DMS 273 (cell line): ENCODE measurements around the gene UGT2A1.

Experiments
- DNase-seq: peaks from one replicate; lab custom pipeline; 2025; ENCODE audit not compliant: unreplicated experiment; lab: John Stamatoyannopoulos, UW

The UGT2A1 gene

GRCh38 chr4:69591364-69591763 is 61.7 kb downstream of the UGT2A1 start:
- no peak for DNase-seq

- no peak for DNase-seq
These were observed 63.2 kb downstream of the UGT2A1 start for GRCh38 chr4:69589884-69590283.

GRCh38 chr4:69584135-69584534 is 68.9 kb downstream of the UGT2A1 start:
- DNase-seq, result no peak

- DNase-seq, result no peak
These were observed 69.5 kb downstream of the UGT2A1 start for GRCh38 chr4:69583543-69583942.

GRCh38 chr4:69577245-69577644 is 75.8 kb downstream of the UGT2A1 start:
- DNase-seq, result no peak

GRCh38 chr4:69576251-69576877 is 76.7 kb downstream of the UGT2A1 start:
- DNase-seq, result no peak

GRCh38 chr4:69568787-69569186 is 84.3 kb downstream of the UGT2A1 start:
- DNase-seq, result no peak

GRCh38 chr4:69563424-69563823 is 89.6 kb downstream of the UGT2A1 start:
- no peak for DNase-seq

- no peak for DNase-seq
These were observed 103.4 kb downstream of the UGT2A1 start for GRCh38 chr4:69549651-69550050.

GRCh38 chr4:69546134-69546765 is 106.8 kb downstream of the UGT2A1 start:
- DNase-seq, result no peak
